ENCODE results near the gene OVOL1.

Gene OVOL1

DNA sequence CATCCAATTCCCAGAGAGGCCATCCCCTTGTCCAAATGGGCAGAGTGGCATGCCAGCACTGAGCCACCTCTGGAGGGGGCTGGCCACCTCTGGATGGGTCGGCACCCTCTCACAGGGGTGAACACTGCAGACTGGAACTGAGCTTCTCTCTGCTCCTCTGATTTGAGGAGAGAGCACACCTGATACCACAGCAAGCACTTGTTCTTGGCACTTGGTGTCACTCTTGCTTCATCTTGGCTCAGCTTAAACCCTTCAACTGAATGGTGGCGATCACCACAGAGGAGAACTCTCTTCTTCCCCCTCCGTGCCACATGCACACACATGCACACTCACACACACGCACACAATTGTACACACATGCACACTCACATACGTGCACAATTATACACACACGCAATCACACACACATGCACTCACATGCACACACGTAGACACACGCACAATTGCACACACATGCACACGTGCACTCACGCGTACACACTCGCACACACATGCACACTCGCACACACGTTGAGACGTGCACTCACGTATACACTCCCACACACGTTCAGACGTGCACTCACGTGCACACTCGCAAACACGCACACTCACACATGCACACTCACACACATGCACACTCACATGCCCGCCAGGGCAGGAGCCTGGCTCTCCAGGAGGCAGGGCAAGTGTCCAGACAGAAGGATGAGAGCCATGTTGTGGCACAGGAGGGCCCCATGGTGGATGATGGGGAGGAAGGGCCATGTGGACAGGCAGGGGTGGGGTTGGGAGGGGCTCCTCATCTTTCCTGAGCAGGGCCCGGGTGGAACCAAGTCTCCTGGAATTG lies 23.4 kb downstream of the OVOL1 start:
- Histone ChIP-seq H3K36me3 (ENCODE audit: insufficient read depth, low read length) (no peaks in the 10 kb centered on the region), H3K9ac (ENCODE audit: low read length) (no peak overlapping the region), H3K9me3 (ENCODE audit: low read length) (no peaks in the 10 kb centered on the region), H3K27ac (ENCODE audit: low read depth, low read length) (no peak overlapping the region), H3K4me1 (ENCODE audit: insufficient read depth, low read length) (peaks cover 7% of the 10 kb centered on the region), H3K4me3 (ENCODE audit: low read depth in 1 of 2, low read length in 2 of 2) (no peak overlapping the region), H3K27me3 (ENCODE audit: control insufficient read depth in 1 of 2, insufficient read depth in 2 of 2, low read length in 2 of 2) (no peaks in the 10 kb centered on the region)

DNA sequence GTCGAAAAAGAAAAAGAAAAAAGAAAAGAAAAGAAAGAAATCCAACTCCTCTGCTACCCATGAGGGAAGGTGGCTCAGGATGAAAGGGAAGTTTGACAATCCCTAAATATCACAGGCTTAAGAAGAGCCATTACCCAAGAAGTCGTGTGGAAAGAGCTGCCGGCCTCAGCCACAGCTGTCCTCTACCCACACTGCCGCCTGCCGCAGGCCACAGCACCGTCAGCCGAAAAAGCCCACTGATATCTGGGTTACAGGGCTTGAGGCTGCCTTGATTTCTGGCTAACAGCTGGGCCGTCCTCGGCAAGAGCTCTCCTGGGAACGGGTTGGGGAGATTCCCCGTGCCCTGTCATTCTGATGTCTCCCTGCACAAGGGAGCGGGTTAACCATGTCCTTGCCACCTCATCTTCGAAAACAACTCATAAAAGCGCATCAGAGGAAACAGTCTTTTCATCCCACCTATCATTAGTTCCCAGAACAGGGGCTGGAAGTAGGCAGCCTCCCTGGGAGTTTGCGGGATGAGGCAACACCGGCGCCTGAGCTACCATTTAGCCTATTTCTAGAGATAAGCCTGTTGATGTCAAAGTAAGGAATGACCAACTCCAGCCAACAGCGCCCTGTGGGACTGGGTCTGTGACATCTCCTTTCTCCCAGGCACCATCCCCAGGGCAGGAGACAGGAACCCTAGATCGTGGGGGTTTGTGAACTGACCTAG lies 25.1 kb downstream of the OVOL1 start:
- no peaks in the 10 kb centered on the region for H3K9me3 ChIP-seq (ENCODE audit: low read length)
- peaks cover 11% of the 10 kb centered on the region for H3K4me1 ChIP-seq (ENCODE audit: insufficient read depth, low read length)
- H3K9ac ChIP-seq (ENCODE audit: low read length): no peak overlapping the region
- no peak overlapping the region for H3K27ac ChIP-seq (ENCODE audit: low read depth, low read length)
- H3K36me3 ChIP-seq (ENCODE audit: insufficient read depth, low read length): no peaks in the 10 kb centered on the region
- H3K27me3 ChIP-seq (ENCODE audit: control insufficient read depth in 1 of 2, insufficient read depth in 2 of 2, low read length in 2 of 2): no peaks in the 10 kb centered on the region
- no peak overlapping the region for H3K4me3 ChIP-seq (ENCODE audit: low read depth in 1 of 2, low read length in 2 of 2)

DNA sequence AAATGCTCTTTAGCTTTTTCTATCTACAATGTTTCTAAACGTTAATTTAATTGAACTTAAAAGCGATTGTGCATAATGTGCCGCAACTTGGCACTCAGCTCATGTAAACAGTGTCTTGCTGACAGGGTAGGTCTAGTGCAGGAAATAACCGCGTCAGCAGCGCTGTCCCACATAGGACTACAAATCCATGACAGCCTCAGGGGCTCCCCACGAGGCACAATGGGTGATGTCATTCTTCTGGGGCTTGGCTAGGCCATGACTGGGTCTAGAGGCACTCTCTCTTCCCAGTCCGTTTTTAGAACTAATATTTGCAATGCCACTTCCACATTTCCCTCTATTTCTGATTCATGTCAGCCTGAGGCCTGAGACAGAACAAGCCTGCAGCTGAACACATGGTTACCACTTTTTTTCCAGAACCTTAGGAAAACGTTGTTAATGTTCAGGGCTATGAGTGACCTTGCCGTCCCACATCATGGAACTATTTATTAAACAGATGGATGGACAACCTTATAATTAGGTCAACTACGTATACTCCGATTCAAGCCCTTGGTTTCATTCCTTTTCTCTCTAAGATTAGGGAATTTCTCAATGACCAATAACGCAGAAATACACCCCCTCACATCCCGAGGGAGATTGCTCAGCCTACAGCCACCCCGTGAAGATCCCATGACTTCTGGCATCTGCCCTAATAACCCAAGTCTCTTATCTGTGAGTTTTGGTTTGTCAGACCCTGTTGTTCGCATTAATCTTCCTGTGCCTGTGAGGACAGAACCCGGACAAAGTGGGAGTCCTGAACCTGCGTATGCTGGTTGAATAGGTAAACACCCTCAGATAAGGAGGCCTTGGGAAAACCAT lies 27.5 kb downstream of the OVOL1 start:
- Histone ChIP-seq H3K9ac (ENCODE audit: low read length) (no peak overlapping the region), H3K9me3 (ENCODE audit: low read length) (no peaks in the 10 kb centered on the region), H3K36me3 (ENCODE audit: insufficient read depth, low read length) (no peaks in the 10 kb centered on the region), H3K27me3 (ENCODE audit: control insufficient read depth in 1 of 2, insufficient read depth in 2 of 2, low read length in 2 of 2) (no peaks in the 10 kb centered on the region), H3K27ac (ENCODE audit: low read depth, low read length) (no peak overlapping the region), H3K4me1 (ENCODE audit: insufficient read depth, low read length) (peaks cover 15% of the 10 kb centered on the region), H3K4me3 (ENCODE audit: low read depth in 1 of 2, low read length in 2 of 2) (no peak overlapping the region)

DNA sequence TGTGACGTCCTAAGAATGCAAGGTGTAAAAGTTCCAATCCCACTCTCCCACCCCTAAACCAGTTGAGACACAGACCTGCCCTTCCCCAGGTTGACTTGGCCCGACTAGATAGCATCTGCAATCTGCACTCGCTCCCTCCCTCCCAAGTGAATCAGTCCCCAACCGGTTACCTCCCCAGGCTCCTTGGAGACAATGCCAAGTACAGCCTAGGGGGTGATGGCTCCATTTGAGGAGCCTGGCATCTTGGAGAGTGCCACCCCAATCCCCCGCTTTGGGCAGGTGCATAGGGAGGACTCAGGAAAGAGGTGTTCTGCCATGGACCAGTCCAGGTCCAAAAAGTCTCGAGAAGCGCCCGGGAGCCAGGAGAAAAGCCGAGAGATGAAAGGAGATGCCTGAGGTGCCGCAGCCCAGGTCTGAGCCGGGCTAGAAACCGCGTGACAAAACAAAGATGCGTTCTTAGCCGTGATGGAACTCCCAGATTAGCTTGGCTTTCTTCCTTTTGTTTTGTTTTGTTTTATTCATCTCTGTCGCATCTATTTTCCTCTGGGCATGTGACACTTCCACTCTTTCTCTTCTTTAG lies 28.2 kb downstream of the OVOL1 start:
- H3K4me1 ChIP-seq (ENCODE audit: insufficient read depth, low read length): peaks cover 15% of the 10 kb centered on the region

DNA sequence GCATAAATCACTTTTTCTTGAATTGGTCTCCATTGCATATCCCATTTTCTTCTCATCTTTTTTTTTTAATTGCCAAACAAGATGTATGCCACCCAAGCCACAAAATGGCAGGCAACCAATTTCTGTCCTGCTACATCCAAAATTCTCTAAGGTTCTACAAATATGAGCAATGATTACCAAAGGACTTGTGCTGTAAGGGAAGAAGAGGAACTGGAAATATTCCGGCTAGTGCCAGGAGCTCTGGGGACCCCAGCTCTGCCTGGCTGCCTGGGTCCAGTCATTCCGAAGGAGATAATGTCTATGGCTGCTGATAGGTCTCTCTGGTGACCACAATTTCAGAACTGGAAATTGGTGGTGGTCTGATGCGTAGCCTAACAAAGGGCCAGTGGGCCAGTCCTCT lies 29.8 kb downstream of the OVOL1 start:
- Histone ChIP-seq H3K27ac (ENCODE audit: low read depth, low read length) (no peak overlapping the region), H3K9ac (ENCODE audit: low read length) (no peak overlapping the region), H3K36me3 (ENCODE audit: insufficient read depth, low read length) (no peaks in the 10 kb centered on the region), H3K4me1 (ENCODE audit: insufficient read depth, low read length) (peaks cover 15% of the 10 kb centered on the region), H3K27me3 (ENCODE audit: control insufficient read depth in 1 of 2, insufficient read depth in 2 of 2, low read length in 2 of 2) (no peaks in the 10 kb centered on the region), H3K4me3 (ENCODE audit: low read depth in 1 of 2, low read length in 2 of 2) (no peak overlapping the region), H3K9me3 (ENCODE audit: low read length) (no peaks in the 10 kb centered on the region)

More for the DNA sequence above, 28.2 kb downstream of the OVOL1 start:
- Histone ChIP-seq H3K9ac (ENCODE audit: low read length) (no peak overlapping the region), H3K36me3 (ENCODE audit: insufficient read depth, low read length) (no peaks in the 10 kb centered on the region), H3K27me3 (ENCODE audit: control insufficient read depth in 1 of 2, insufficient read depth in 2 of 2, low read length in 2 of 2) (no peaks in the 10 kb centered on the region), H3K27ac (ENCODE audit: low read depth, low read length) (no peak overlapping the region), H3K9me3 (ENCODE audit: low read length) (no peaks in the 10 kb centered on the region), H3K4me3 (ENCODE audit: low read depth in 1 of 2, low read length in 2 of 2) (no peak overlapping the region)

DNA sequence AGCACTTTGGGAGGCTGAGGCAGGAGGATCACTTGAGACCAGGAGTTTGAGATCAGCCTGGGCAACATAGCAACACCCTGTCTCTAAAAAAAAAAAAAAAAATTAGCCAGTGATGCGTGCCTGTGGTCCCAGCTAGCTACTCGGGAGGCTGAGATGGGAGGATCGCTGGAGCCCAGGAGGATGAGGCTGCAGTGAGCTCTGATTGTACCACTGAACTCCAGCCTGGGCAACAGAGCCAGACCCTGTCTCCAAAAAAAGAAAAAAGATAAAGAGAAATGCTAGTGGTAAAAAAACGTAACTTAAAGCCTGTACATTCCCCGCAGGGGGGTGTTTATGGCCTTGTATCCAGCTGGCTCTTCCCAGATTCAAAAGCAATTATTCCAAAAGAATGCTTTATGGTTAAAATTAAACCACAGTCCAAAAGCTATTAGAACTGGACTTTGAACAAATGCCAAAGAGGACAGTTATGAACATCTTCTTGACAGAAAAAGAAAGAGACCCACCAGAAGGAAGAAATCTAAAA lies 30.5 kb downstream of the OVOL1 start:
- peak overlapping the region; percentile 59 for H3K9ac ChIP-seq (ENCODE audit: low read length)
- H3K4me1 ChIP-seq (ENCODE audit: insufficient read depth, low read length): peaks cover 15% of the 10 kb centered on the region
- H3K36me3 ChIP-seq (ENCODE audit: insufficient read depth, low read length): no peaks in the 10 kb centered on the region
- H3K9me3 ChIP-seq (ENCODE audit: low read length): no peaks in the 10 kb centered on the region
- H3K27me3 ChIP-seq (ENCODE audit: control insufficient read depth in 1 of 2, insufficient read depth in 2 of 2, low read length in 2 of 2): no peaks in the 10 kb centered on the region
- peak overlapping the region; percentile 67 for H3K27ac ChIP-seq (ENCODE audit: low read depth, low read length)
- H3K4me3 ChIP-seq (ENCODE audit: low read depth in 1 of 2, low read length in 2 of 2): peak overlapping the region; percentile 56 to 65

DNA sequence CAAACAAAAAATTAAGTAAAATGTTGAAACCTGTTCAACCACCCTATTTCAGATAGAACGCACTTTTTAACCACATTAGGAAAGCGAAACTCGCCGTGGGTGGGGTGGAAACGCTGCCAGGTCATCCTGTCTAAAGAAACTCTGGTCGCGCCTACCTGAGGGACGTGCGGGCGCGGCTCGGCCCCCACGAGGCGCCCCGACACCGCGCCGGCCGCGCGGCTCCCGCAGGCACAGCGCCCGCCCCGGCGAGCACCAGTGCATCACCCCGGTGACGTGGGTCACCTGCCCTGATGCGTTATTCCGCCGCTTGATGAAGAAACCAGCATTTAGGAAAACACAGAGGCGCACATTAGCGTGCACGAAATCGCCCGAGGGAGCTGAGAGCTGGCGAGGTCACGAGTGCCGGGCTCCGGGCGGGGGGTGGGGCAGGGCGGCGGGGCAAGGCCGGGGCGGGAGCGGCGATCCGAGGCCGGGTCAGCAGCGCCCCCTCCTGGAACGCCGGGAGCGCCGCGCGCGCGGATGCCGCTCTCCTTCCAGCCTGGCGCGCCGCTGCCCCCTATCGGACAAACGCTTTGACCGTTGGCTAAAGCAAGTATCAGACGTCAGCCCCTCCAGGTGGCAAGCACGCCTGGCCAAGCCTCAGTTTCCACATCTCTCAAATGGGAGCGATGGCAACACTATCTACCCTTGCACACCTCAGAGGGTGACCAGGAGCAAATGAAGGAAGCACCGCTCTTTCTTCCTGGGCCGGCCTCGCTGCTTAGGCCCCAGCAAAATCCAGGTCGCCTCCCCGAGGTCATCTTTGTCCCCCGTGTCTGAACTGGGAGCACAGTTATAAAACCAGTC lies 31.2 kb downstream of the OVOL1 start:
- Histone ChIP-seq H3K9ac (ENCODE audit: low read length) (peak overlapping the region; percentile 59), H3K4me3 (ENCODE audit: low read depth in 1 of 2, low read length in 2 of 2) (peak overlapping the region; percentile 56 to 65), H3K27ac (ENCODE audit: low read depth, low read length) (peak overlapping the region; percentile 67), H3K27me3 (ENCODE audit: control insufficient read depth in 1 of 2, insufficient read depth in 2 of 2, low read length in 2 of 2) (no peaks in the 10 kb centered on the region), H3K4me1 (ENCODE audit: insufficient read depth, low read length) (peaks cover 15% of the 10 kb centered on the region), H3K9me3 (ENCODE audit: low read length) (no peaks in the 10 kb centered on the region), H3K36me3 (ENCODE audit: insufficient read depth, low read length) (no peaks in the 10 kb centered on the region)

DNA sequence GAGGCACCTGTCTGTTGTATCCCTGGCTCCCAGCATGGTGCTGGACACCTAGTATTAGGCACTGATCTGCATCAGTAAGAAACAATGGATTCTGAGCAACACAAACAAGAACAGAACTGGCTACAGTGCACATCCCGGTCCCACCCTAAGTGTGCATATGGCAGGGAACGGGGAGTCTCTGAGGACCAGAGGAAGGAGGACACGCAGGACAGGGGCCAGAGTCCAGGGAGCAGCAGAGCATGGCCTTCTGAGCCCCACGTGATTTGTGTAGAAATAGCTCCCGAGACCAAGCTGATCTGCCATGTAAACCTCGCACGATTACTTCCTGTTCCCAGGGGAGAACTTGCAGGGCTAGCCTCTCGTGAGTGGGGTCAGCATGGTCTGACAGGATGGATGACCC lies 34.2 kb downstream of the OVOL1 start:
- no peak overlapping the region for H3K27ac ChIP-seq (ENCODE audit: low read depth, low read length)
- no peaks in the 10 kb centered on the region for H3K9me3 ChIP-seq (ENCODE audit: low read length)
- peaks cover 9% of the 10 kb centered on the region for H3K4me1 ChIP-seq (ENCODE audit: insufficient read depth, low read length)
- H3K4me3 ChIP-seq (ENCODE audit: low read depth in 1 of 2, low read length in 2 of 2): no peak overlapping the region
- H3K36me3 ChIP-seq (ENCODE audit: insufficient read depth, low read length): no peaks in the 10 kb centered on the region
- H3K27me3 ChIP-seq (ENCODE audit: control insufficient read depth in 1 of 2, insufficient read depth in 2 of 2, low read length in 2 of 2): no peaks in the 10 kb centered on the region
- no peak overlapping the region for H3K9ac ChIP-seq (ENCODE audit: low read length)

DNA sequence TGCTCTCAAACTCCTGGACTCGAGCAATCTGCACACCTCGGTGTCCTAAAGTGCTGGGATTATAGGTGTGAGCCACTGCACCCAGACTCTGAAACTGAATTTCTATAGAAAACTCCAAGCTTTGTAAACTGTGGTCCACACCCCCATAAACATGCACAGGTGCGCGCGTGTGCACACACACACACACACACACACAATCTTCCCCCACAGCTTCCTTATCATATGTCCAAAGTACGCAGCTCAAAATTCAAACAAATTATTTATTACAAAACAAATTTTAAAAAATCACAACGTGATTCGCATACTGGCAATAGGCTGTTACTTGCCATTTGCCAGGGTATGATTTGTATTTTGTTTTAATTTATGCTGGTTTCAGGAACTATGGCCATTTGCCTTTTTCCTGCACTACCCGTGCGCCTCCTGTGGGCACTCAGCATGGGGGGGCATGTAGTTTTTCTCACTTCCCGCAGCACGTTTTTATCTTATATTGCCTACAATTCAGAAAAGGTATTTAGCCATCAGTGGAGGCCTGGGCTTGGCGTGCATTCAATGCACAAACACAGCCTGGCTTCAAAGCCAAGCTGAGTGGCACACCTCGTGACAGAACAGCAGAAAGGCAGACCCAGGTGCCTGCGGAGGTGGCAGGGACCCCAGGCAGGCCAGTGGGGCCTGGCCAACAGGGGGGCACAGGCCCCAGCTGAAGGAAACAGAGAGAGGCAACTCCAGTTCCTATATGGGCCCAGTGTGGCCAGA lies 36.1 kb downstream of the OVOL1 start:
- H3K9ac ChIP-seq (ENCODE audit: low read length): no peak overlapping the region
- H3K36me3 ChIP-seq (ENCODE audit: insufficient read depth, low read length): no peaks in the 10 kb centered on the region
- H3K4me3 ChIP-seq (ENCODE audit: low read depth in 1 of 2, low read length in 2 of 2): no peak overlapping the region
- no peaks in the 10 kb centered on the region for H3K9me3 ChIP-seq (ENCODE audit: low read length)
- no peaks in the 10 kb centered on the region for H3K4me1 ChIP-seq (ENCODE audit: insufficient read depth, low read length)
- H3K27ac ChIP-seq (ENCODE audit: low read depth, low read length): no peak overlapping the region
- no peaks in the 10 kb centered on the region for H3K27me3 ChIP-seq (ENCODE audit: control insufficient read depth in 1 of 2, insufficient read depth in 2 of 2, low read length in 2 of 2)
